Fibroblast of skin of left biceps (primary cell): ENCODE results near the gene CHMP5.

Source experiments
- DNase-seq, 2 experiments: peaks; one replicate each; pipeline ENCODE4 v3.0.0-alpha.2; 2013; ENCODE audit warnings: low read depth in 2 of 2

CHMP5 gene

GRCh38 chr9:33244137-33244784, 20.6 kb upstream of the CHMP5 start:
- DNase-seq = no peak

GRCh38 chr9:33245341-33245740, 19.5 kb upstream of the CHMP5 start:
- no peak for DNase-seq

GRCh38 chr9:33246269-33246860, 18.5 kb upstream of the CHMP5 start:
- no peak for DNase-seq

- no peak for DNase-seq
Observed at GRCh38 chr9:33248606-33249005, 16.2 kb upstream of the CHMP5 start.

- DNase-seq = no peak
Observed at GRCh38 chr9:33249087-33249658, 15.7 kb upstream of the CHMP5 start.

- no peak for DNase-seq
Observed at GRCh38 chr9:33249983-33250382, 14.9 kb upstream of the CHMP5 start.

GRCh38 chr9:33250458-33250995, 14.3 kb upstream of the CHMP5 start:
- DNase-seq = no peak

- no peak for DNase-seq
Observed at GRCh38 chr9:33254211-33254610, 10.6 kb upstream of the CHMP5 start.

GRCh38 chr9:33255014-33255413, 9.8 kb upstream of the CHMP5 start:
- DNase-seq = no peak

- no peak for DNase-seq
Observed at GRCh38 chr9:33255471-33255870, 9.4 kb upstream of the CHMP5 start.

GRCh38 chr9:33256236-33256635, 8.6 kb upstream of the CHMP5 start:
- DNase-seq = no peak

- DNase-seq = no peak
Observed at GRCh38 chr9:33257276-33257675, 7.6 kb upstream of the CHMP5 start.

GRCh38 chr9:33260372-33260771, 4.5 kb upstream of the CHMP5 start:
- no peak for DNase-seq

- DNase-seq = no peak
Observed at GRCh38 chr9:33263131-33264002, 1.5 kb upstream of the CHMP5 start.

GRCh38 chr9:33264003-33264472, 811 bp upstream of the CHMP5 start:
- DNase-seq = no peak

GRCh38 chr9:33265211-33265865, 489 bp downstream of the CHMP5 start:
- no peak for DNase-seq

GRCh38 chr9:33267151-33267767, 2.4 kb downstream of the CHMP5 start:
- no peak for DNase-seq

- no peak for DNase-seq
Observed at GRCh38 chr9:33270146-33270545, 5.3 kb downstream of the CHMP5 start.

- no peak for DNase-seq
Observed at GRCh38 chr9:33272061-33272460, 7.2 kb downstream of the CHMP5 start.

- DNase-seq = no peak
Observed at GRCh38 chr9:33273266-33273971, 8.6 kb downstream of the CHMP5 start.

GRCh38 chr9:33273972-33274328, 9.1 kb downstream of the CHMP5 start:
- DNase-seq = no peak
